SU-DHL-6 (cell line): Measurements from ENCODE around the gene TXNRD1.

ENCODE experiments used
- EZH2phosphoT487 ChIP-seq: fragments of 200-600 bp; sonication (generic), shearing (Covaris generic); conservative IDR thresholded peaks from 2 replicates; pipeline ENCODE4 v1.6.1; 2018; ENCODE audit warnings: mild to moderate bottlenecking, antibody characterized with exemption, low read length, moderate library complexity, mixed read lengths
- TF ChIP-seq, protein P1 (sequence below): fragments of 200-600 bp; sonication (generic); IDR thresholded peaks from one replicate; pipeline ENCODE4 v1.5.1; 2017; ENCODE audit warnings: antibody characterized with exemption, mild to moderate bottlenecking, low read length, moderate library complexity; ENCODE audit not compliant: insufficient read depth, poor library complexity, severe bottlenecking

DNA sequence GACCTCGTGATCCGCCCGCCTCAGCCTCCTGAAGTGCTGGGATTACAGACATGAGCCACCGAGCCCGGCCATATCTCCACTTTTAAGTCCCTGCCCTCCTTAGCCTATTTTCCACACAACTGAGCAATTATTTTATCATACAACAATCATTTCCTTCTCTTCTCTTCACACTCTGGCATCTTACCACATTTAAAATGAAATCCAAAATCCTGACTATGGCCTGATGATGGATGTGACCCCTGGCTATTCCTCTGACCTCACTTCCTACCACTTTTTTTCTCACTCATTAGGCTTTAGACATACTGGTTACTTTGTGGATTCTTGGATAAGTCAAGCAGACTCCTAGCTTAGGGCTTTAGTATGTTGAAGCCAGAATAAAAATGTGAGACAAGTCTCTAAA is 66.1 kb downstream of the TXNRD1 start:
- TF ChIP-seq, protein P1, sequence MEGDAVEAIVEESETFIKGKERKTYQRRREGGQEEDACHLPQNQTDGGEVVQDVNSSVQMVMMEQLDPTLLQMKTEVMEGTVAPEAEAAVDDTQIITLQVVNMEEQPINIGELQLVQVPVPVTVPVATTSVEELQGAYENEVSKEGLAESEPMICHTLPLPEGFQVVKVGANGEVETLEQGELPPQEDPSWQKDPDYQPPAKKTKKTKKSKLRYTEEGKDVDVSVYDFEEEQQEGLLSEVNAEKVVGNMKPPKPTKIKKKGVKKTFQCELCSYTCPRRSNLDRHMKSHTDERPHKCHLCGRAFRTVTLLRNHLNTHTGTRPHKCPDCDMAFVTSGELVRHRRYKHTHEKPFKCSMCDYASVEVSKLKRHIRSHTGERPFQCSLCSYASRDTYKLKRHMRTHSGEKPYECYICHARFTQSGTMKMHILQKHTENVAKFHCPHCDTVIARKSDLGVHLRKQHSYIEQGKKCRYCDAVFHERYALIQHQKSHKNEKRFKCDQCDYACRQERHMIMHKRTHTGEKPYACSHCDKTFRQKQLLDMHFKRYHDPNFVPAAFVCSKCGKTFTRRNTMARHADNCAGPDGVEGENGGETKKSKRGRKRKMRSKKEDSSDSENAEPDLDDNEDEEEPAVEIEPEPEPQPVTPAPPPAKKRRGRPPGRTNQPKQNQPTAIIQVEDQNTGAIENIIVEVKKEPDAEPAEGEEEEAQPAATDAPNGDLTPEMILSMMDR, result no peak
- no peak for TF ChIP-seq EZH2phosphoT487
